Naive thymus-derived CD4-positive, alpha-beta T cell (primary cell): Measurements from ENCODE around the gene PAX5. TPM values are rescaled to one million over a fixed set of nuclear protein-coding genes. Genes with fewer than 3 reads are reported as not detected.
A peak's percentile ranks its signal among the peaks of the same experiment; 100 is the strongest.

Experiments used
- ATAC-seq: fragments of 150-1000 bp; cut with Tn5 transposase; 2 replicates; pipeline ENCODE4 v1.10.0; 2021; ENCODE audit warnings: mild to moderate bottlenecking, moderate library complexity
- CTCF ChIA-PET: fragments of 350-600 bp; sonication (Branson Sonifier 250); formaldehyde crosslinking; loops from one replicate; lab custom pipeline; 2021; ENCODE audit warnings: antibody characterized with exemption; lab: Charles Lee
- POLR2A ChIA-PET: fragments of 350-600 bp; sonication (Branson Sonifier 250); formaldehyde crosslinking; loops from one replicate; lab custom pipeline; 2021; ENCODE audit warnings: antibody characterized with exemption, inconsistent platforms; lab: Charles Lee
- DNase-seq, 9 donors: peaks; one replicate each; pipeline versions ENCODE4 v3.0.0 to v3.0.0-alpha.2; 2020 to 2022; ENCODE audit warnings: mixed read lengths in 1 of 9
- H3K27ac ChIP-seq: one replicate; pipeline ENCODE4 v1.7.0; 2013; ENCODE audit warnings: mild to moderate bottlenecking, low read depth, low read length, moderate library complexity
- H3K27me3 ChIP-seq, 2 donors: one replicate each; pipeline ENCODE4 v1.7.0; 2013; ENCODE audit warnings: low read length in 2 of 2, mild to moderate bottlenecking in 2 of 2, moderate library complexity in 2 of 2; ENCODE audit not compliant: control insufficient read depth in 2 of 2, insufficient read depth in 2 of 2
- H3K36me3 ChIP-seq, 3 experiments: 1 replicate in 2 of 3; 2 replicates in 1 of 3; pipeline ENCODE4 v1.7.0; 2013; ENCODE audit warnings: low read length in 3 of 3, mild to moderate bottlenecking in 3 of 3, moderate library complexity in 1 of 3; ENCODE audit not compliant: insufficient read depth in 3 of 3, control insufficient read depth in 2 of 3
- H3K4me1 ChIP-seq, 2 donors: one replicate each; pipeline ENCODE4 v1.7.0; 2013; ENCODE audit warnings: low read length in 2 of 2, mild to moderate bottlenecking in 2 of 2, moderate library complexity in 1 of 2; ENCODE audit not compliant: control insufficient read depth in 2 of 2, insufficient read depth in 2 of 2
- H3K4me3 ChIP-seq: 2 replicates; pipeline ENCODE4 v1.7.0; 2013; ENCODE audit warnings: mild to moderate bottlenecking, low read length
- H3K9me3 ChIP-seq, 3 experiments: 1 replicate in 2 of 3; 2 replicates in 1 of 3; pipeline ENCODE4 v1.7.0; 2013; ENCODE audit warnings: low read length in 3 of 3; ENCODE audit not compliant: control insufficient read depth in 2 of 3
- H3K27ac Mint-ChIP-seq, 9 donors: one replicate each; pipeline ENCODE4 v1.8.0; 2020 to 2022; ENCODE audit warnings: mixed read lengths in 9 of 9, mild to moderate bottlenecking in 8 of 9, moderate library complexity in 5 of 9, inconsistent platforms in 2 of 9
- H3K27me3 Mint-ChIP-seq, 5 donors: one replicate each; pipeline ENCODE4 v1.8.0; 2021 to 2022; ENCODE audit warnings: mixed read lengths in 5 of 5, mild to moderate bottlenecking in 1 of 5
- H3K36me3 Mint-ChIP-seq, 5 donors: one replicate each; pipeline ENCODE4 v1.8.0; 2020 to 2022; ENCODE audit warnings: mixed read lengths in 5 of 5, mild to moderate bottlenecking in 3 of 5, inconsistent platforms in 1 of 5
- H3K4me1 Mint-ChIP-seq, 7 donors: one replicate each; pipeline ENCODE4 v1.8.0; 2020 to 2022; ENCODE audit warnings: mixed read lengths in 7 of 7, mild to moderate bottlenecking in 3 of 7, inconsistent platforms in 1 of 7
- H3K4me3 Mint-ChIP-seq, 10 donors: one replicate each; pipeline ENCODE4 v1.8.0; 2020 to 2022; ENCODE audit warnings: mild to moderate bottlenecking in 10 of 10, mixed read lengths in 10 of 10, moderate library complexity in 6 of 10, inconsistent platforms in 2 of 10
- H3K9me3 Mint-ChIP-seq, 11 donors: one replicate each; pipeline ENCODE4 v1.8.0; 2020 to 2022; ENCODE audit warnings: mixed read lengths in 11 of 11, mild to moderate bottlenecking in 4 of 11, inconsistent platforms in 1 of 11, moderate library complexity in 1 of 11
- intact Hi-C, 2 donors: fragments of 100-400 bp; cut with micrococcal nuclease; formaldehyde crosslinking; loops; one replicate each; pipeline ENCODE4 v1.15.1; 2023
- polyA plus RNA-seq, 2 donors: library from polyadenylated mRNA; unstranded; fragments of 300-500 nt; fragmentation: Illumina TruSeq; gene quantifications; one replicate each; pipeline ENCODE4 v1.2.3, GENCODE V29; 2021
- total RNA-seq, 6 experiments: library from RNA in 5 of 6; stranded (reverse) in 5 of 6; gene quantifications; 1 replicate in 5 of 6; 2 replicates in 1 of 6; pipeline ENCODE4 v1.2.3 and lab custom pipeline; 2021 to 2026

The PAX5 gene
- total and polyA plus RNA-seq, 7 experiments from 2014 or later = 0.10 to 8.0 (median 0.38) TPM; not detected in 1

DNA sequence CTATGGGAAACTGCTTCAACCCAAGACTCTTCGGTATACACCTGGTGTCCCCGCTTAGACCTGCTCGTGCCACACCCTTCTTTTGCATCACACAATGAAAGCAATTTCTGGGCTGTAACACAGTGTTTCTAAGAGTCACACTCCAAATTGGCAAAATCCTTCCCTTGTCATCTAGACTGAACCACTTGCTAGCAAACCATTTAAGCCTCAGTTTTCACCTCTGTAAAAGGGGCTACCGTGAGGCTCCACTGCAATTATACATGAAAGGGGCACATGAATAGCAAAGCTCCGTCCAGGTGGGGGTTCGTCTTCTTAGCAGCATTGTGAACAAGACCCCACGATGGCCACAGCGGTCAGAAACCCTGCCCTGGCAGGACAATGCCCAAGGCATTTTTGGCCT, 166.8 kb downstream of the PAX5 start:
- no peaks in the 10 kb centered on the region for H3K4me1 ChIP-seq
- DNase-seq (no peak), ATAC-seq (no peak)
- ChIA-PET POLR2A (no interaction called here), CTCF (no interaction called here)
- intact Hi-C loops = no loop called here
- Mint-ChIP-seq H3K4me3 (no peak overlapping the region), H3K27me3 (peaks cover 0 to 9% (median 7%) of the 10 kb centered on the region in 5 donors), H3K27ac (no peak overlapping the region), H3K4me1 (no peaks in the 10 kb centered on the region), H3K9me3 (no peaks in the 10 kb centered on the region), H3K36me3 (no peaks in the 10 kb centered on the region)
- H3K9me3 ChIP-seq = no peaks in the 10 kb centered on the region
- H3K27me3 ChIP-seq = no peaks in the 10 kb centered on the region
- no peak overlapping the region for H3K4me3 ChIP-seq
- no peak overlapping the region for H3K27ac ChIP-seq
- no peaks in the 10 kb centered on the region for H3K36me3 ChIP-seq

DNA sequence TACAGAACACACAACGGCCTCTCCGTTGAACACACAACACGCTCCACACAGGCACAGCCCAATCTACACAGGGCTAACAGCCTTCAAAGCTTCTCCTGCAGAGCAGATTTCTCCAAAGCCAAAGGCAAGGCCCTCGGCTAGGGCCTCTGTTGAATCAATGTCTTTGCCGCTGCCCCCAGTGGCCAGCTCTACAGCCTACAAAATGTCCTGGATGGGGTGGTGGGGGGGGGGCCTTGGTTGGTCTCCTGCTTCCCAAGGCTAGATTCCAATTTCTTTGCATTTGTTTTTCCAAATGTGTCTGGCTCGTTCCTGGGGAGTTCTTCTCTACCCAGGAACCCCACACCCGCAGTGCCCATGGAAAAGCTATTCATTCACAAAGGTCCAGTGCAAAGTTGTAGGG, 167.2 kb downstream of the PAX5 start:
- Mint-ChIP-seq H3K36me3 (no peaks in the 10 kb centered on the region), H3K9me3 (no peaks in the 10 kb centered on the region), H3K4me3 (no peak overlapping the region), H3K27ac (no peak overlapping the region), H3K4me1 (no peaks in the 10 kb centered on the region), H3K27me3 (peaks cover 0 to 9% (median 7%) of the 10 kb centered on the region in 5 donors)
- H3K27ac ChIP-seq = no peak overlapping the region
- ChIA-PET POLR2A (no interaction called here), CTCF (interaction anchor here (1.3 kb wide), 1 partner anchor 8 kb away, joined by 4 read pairs; no protein-coding TSS in a partner anchor)
- ATAC-seq (no peak), DNase-seq (no peak)
- no peaks in the 10 kb centered on the region for H3K27me3 ChIP-seq
- no peaks in the 10 kb centered on the region for H3K36me3 ChIP-seq
- intact Hi-C loops = no loop called here
- no peak overlapping the region for H3K4me3 ChIP-seq
- H3K4me1 ChIP-seq = no peaks in the 10 kb centered on the region
- no peaks in the 10 kb centered on the region for H3K9me3 ChIP-seq

DNA sequence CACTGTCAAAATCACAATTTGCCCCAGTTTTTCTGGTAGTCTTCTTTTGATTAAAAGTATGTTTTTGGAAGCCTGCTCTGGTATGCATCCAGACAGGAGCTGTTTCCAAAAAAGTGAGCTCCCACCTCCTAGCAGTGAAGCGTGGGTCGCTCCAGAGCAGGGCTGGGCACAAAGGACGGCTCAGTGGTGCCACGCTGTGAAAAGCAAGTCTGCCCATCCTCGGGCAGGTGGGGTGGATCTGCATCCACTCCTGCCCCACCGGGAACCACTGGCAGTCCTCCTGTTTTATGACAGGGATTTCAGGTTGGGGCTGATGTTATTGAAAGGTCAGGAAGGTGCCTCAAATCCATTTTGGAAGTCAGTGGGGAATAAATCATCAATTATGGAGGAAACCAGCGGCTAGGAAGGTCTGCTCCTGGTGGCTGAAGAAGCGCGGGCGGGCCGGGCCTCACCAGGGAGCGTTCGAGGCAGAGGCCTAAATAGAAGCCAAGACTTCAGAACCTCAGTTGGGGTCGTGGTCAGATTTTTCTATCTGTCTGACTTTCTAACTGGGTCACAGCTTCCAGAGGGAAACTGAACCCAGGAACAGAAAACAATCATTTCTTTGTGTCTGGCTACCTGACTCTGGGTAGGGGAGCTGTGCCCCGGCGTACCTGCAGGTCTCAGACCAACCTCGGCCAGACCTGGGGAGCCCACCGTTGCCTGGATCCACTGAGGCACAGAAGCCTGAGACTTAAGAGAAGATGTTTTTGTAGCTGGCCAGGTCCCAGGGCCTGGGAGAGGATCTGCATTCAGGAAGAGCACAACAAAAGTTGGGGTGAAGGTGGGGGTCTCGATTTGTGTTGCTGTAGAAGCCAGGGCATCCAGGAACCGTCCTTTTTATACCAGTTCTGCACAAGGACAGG, 168.1 kb downstream of the PAX5 start:
- no peak overlapping the region for H3K4me3 Mint-ChIP-seq
- H3K9me3 Mint-ChIP-seq = peaks cover 0 to 3% (median 0%) of the 10 kb centered on the region in 11 donors
- H3K27me3 Mint-ChIP-seq = peaks cover 0 to 11% (median 9%) of the 10 kb centered on the region in 5 donors
- ChIA-PET POLR2A (interaction anchor here (0.6 kb wide), 1 partner anchor 471 kb away, joined by 3 read pairs; no protein-coding TSS in a partner anchor), CTCF (interaction anchor here (1.3 kb wide), 1 partner anchor 9 kb away, joined by 4 read pairs; no protein-coding TSS in a partner anchor)
- no peak overlapping the region for H3K4me3 ChIP-seq
- no peak overlapping the region for H3K27ac ChIP-seq
- no peak overlapping the region for H3K27ac Mint-ChIP-seq
- no peaks in the 10 kb centered on the region for H3K36me3 Mint-ChIP-seq
- DNase-seq = no peak
- no peaks in the 10 kb centered on the region for H3K4me1 Mint-ChIP-seq
- H3K9me3 ChIP-seq = no peaks in the 10 kb centered on the region
- no peaks in the 10 kb centered on the region for H3K4me1 ChIP-seq
- no peak for ATAC-seq
- no peaks in the 10 kb centered on the region for H3K27me3 ChIP-seq
- intact Hi-C loops = no loop called here
- H3K36me3 ChIP-seq = no peaks in the 10 kb centered on the region

DNA sequence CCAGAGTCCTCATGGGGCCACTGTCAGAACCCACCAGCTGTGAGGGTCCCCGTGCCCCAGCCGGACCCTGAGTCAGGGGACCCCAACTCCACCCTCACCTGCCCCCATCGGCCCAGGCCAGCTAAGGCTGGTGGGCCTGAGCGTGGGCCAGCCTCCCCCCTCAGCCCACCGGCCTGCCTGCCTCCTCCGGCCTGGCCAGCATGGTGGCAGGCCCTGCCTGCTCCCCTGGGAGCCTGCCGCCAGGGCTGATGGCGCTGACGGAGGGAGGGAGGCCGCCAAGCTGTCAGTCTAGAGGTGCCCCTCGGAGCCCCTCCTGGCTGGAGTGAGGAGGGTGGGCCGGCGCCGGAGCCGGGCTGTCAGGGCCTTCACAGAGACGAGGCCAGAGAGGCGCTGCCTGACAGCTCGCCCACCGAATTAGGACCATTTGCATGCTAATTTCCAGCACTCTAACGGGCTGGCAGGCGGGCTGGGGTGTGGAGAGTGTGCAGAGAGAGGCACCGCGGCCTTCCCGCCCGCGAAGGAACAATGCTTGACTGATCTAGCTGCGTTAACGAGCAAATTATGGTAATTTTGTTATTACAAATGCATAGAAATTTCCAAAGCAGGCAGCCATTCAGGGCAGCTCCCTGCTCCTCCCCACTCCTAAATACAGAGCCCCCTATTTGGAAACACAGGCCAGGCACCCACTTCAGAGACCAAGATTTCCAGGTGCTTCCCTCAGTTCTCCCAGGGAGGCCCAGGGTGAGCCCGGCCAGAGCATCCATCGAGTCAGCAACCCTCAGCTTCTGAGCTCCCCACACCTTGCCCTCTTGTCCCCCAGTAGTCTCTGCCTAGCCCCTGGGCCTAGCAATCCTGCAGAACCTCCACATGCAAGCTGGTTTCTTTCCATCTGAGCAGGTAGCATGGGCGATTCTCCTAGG, 169.3 kb downstream of the PAX5 start:
- POLR2A ChIA-PET = no interaction called here
- H3K36me3 ChIP-seq = no peaks in the 10 kb centered on the region

DNA sequence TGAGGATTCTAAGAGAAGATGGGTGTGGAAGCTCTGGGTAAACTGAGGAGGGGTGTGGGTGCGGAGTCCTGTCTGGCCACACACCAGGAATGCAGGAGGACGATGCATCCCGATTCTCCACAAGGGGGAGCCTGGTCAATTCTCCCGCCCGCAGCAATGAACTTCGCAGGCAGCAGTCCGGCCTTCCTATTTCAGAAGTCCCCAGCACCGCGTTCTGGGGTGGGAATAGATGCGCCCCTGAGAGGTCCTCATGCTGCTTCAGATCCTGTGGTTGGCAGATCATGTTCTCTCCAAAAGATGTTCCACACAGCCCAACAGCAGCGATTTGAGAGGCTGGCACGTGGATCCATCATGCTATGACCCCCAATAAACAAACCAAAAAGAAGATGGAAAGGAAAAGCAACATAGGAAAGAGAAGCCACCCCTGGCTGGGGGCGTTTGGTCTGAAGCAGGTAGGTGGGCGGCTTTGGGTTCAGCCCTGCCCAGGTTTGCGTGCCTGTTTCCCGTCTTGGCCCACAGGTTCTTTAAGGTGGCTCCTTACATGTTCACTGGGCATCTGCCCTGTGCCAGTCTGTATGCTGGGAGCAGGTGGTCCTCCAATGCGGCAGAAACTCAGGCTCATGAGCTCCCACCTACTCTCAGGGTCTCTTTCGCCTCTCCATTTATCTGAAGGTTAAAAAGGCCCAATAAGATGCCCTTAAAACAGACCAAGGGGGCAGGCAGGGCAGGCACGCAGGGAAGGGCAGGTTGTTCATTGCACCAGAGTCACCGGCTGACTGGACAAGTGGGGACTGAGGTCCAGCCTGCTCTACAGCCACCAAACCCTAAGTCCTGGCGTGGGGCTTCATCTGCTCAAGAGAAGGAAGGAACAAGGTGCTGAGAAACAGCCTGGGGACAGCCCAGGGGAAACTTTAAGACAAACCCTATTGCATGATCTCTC, 171.6 kb downstream of the PAX5 start:
- H3K4me3 ChIP-seq = no peak overlapping the region
- intact Hi-C loops = no loop called here
- no peaks in the 10 kb centered on the region for H3K4me1 ChIP-seq
- ChIA-PET CTCF (no interaction called here), POLR2A (no interaction called here)
- Mint-ChIP-seq H3K27ac (no peak overlapping the region), H3K4me1 (no peaks in the 10 kb centered on the region), H3K9me3 (peaks cover 0 to 3% (median 0%) of the 10 kb centered on the region in 11 donors), H3K27me3 (peaks cover 0 to 10% (median 2%) of the 10 kb centered on the region in 5 donors), H3K4me3 (no peak overlapping the region), H3K36me3 (no peaks in the 10 kb centered on the region)
- no peaks in the 10 kb centered on the region for H3K36me3 ChIP-seq
- H3K27me3 ChIP-seq = no peaks in the 10 kb centered on the region
- no peak overlapping the region for H3K27ac ChIP-seq
- no peak for DNase-seq
- ATAC-seq = no peak
- H3K9me3 ChIP-seq = no peaks in the 10 kb centered on the region

More for the DNA sequence above, 169.3 kb downstream of the PAX5 start:
- no peak overlapping the region for H3K27ac ChIP-seq
- H3K4me3 Mint-ChIP-seq = no peak overlapping the region
- peak overlapping the region in 1 of 9 donors; percentile 9 for H3K27ac Mint-ChIP-seq
- no peaks in the 10 kb centered on the region for H3K36me3 Mint-ChIP-seq
- intact Hi-C loops = no loop called here
- H3K4me3 ChIP-seq = no peak overlapping the region
- H3K27me3 ChIP-seq = no peaks in the 10 kb centered on the region
- no peaks in the 10 kb centered on the region for H3K4me1 Mint-ChIP-seq
- no peak for DNase-seq
- CTCF ChIA-PET = interaction anchor here (0.6 kb wide), 1 partner anchor 10 kb away, joined by 3 read pairs; no protein-coding TSS in a partner anchor
- peaks cover 0 to 3% (median 0%) of the 10 kb centered on the region in 11 donors for H3K9me3 Mint-ChIP-seq
- no peak for ATAC-seq
- H3K9me3 ChIP-seq = no peaks in the 10 kb centered on the region
- H3K4me1 ChIP-seq = no peaks in the 10 kb centered on the region
- H3K27me3 Mint-ChIP-seq = peaks cover 0 to 17% (median 9%) of the 10 kb centered on the region in 5 donors
